ENCODE measurements around the gene LRIT1.

Gene LRIT1

DNA sequence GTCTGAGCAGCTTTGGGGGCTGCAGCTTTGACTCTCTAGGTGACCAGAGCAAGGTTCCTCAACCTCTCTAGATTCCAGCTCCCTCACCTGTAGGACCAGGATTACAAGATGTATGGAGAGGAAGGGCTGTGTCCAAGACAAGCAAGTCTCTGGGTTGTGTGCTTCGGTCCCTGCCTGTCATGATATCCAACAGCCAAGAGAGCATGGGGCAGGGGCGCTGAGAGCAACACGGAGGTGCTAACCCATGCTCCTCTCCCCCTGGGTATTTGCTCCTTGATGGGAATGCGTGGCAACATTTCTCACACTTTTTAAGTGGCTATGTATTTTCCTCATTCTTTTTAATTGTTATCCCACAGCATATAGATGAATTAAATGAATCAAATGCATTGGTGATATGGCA lies 36.7 kb downstream of the LRIT1 start:
- Histone ChIP-seq H3K4me3 (ENCODE audit: low read depth, low read length) (no peak overlapping the region), H2AFZ (no peak overlapping the region), H3K4me2 (ENCODE audit: low read length) (no peak overlapping the region), H3K4me1 (no peaks in the 10 kb centered on the region), H3K9ac (no peak overlapping the region), H3K79me2 (no peaks in the 10 kb centered on the region), H3K27ac (no peak overlapping the region), H3K36me3 (ENCODE audit: control insufficient read depth, insufficient read depth, low read length) (no peaks in the 10 kb centered on the region), H3K27me3 (ENCODE audit: control insufficient read depth, insufficient read depth, low read length) (no peaks in the 10 kb centered on the region), H3K9me3 (ENCODE audit: control insufficient read depth, low read length) (no peaks in the 10 kb centered on the region)
- TF ChIP-seq, protein P1, sequence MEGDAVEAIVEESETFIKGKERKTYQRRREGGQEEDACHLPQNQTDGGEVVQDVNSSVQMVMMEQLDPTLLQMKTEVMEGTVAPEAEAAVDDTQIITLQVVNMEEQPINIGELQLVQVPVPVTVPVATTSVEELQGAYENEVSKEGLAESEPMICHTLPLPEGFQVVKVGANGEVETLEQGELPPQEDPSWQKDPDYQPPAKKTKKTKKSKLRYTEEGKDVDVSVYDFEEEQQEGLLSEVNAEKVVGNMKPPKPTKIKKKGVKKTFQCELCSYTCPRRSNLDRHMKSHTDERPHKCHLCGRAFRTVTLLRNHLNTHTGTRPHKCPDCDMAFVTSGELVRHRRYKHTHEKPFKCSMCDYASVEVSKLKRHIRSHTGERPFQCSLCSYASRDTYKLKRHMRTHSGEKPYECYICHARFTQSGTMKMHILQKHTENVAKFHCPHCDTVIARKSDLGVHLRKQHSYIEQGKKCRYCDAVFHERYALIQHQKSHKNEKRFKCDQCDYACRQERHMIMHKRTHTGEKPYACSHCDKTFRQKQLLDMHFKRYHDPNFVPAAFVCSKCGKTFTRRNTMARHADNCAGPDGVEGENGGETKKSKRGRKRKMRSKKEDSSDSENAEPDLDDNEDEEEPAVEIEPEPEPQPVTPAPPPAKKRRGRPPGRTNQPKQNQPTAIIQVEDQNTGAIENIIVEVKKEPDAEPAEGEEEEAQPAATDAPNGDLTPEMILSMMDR (IDR thresholded peaks at IDR 0.05), result no peak

DNA sequence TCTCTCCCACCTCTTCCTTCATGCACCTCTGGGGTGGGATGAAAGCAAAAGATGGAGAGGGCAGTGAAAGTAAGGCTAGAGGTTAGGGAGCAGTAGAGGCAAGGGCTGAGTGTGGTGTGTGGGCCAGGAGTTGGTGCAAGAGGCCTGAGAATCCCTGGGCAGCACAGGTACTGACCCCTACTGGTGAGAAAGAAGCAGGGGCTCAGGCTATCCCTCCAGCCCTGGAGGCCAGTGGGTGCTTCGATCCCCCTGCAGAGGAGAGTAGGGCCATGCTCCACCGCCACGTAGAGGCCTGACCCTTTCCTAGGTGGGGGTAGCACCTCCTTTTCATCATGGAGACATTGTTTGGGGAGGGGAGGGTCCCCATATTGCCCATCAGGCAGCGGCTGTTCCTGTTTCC lies 37.2 kb downstream of the LRIT1 start:
- Histone ChIP-seq H3K4me2 (ENCODE audit: low read length) (no peak overlapping the region), H3K36me3 (ENCODE audit: control insufficient read depth, insufficient read depth, low read length) (no peaks in the 10 kb centered on the region), H2AFZ (no peak overlapping the region), H3K79me2 (no peaks in the 10 kb centered on the region), H3K4me3 (ENCODE audit: low read depth, low read length) (no peak overlapping the region), H3K9ac (no peak overlapping the region), H3K27me3 (ENCODE audit: control insufficient read depth, insufficient read depth, low read length) (no peaks in the 10 kb centered on the region), H3K9me3 (ENCODE audit: control insufficient read depth, low read length) (no peaks in the 10 kb centered on the region), H3K27ac (no peak overlapping the region), H3K4me1 (no peaks in the 10 kb centered on the region)
- TF ChIP-seq, protein P1 (IDR thresholded peaks at IDR 0.05), result no peak

GRCh38 chr10:84202349-84202748 lies 39.0 kb downstream of the LRIT1 start:
- TF ChIP-seq, protein P1 (IDR thresholded peaks at IDR 0.05), result no peak
- no peak overlapping the region for H3K9ac ChIP-seq
- H3K4me1 ChIP-seq, result no peaks in the 10 kb centered on the region

GRCh38 chr10:84201682-84202081 lies 39.7 kb downstream of the LRIT1 start:
- Histone ChIP-seq H3K27ac (no peak overlapping the region), H3K4me2 (ENCODE audit: low read length) (no peak overlapping the region), H3K4me1 (no peaks in the 10 kb centered on the region), H2AFZ (no peak overlapping the region), H3K4me3 (ENCODE audit: low read depth, low read length) (no peak overlapping the region), H3K9me3 (ENCODE audit: control insufficient read depth, low read length) (no peaks in the 10 kb centered on the region), H3K36me3 (ENCODE audit: control insufficient read depth, insufficient read depth, low read length) (no peaks in the 10 kb centered on the region), H3K79me2 (no peaks in the 10 kb centered on the region), H3K9ac (no peak overlapping the region), H3K27me3 (ENCODE audit: control insufficient read depth, insufficient read depth, low read length) (no peaks in the 10 kb centered on the region)
- TF ChIP-seq, protein P1 (IDR thresholded peaks at IDR 0.05), result no peak

More at GRCh38 chr10:84202349-84202748, 39.0 kb downstream of the LRIT1 start:
- Histone ChIP-seq H2AFZ (no peak overlapping the region), H3K4me2 (ENCODE audit: low read length) (no peak overlapping the region), H3K36me3 (ENCODE audit: control insufficient read depth, insufficient read depth, low read length) (no peaks in the 10 kb centered on the region), H3K9me3 (ENCODE audit: control insufficient read depth, low read length) (no peaks in the 10 kb centered on the region), H3K27ac (no peak overlapping the region), H3K27me3 (ENCODE audit: control insufficient read depth, insufficient read depth, low read length) (no peaks in the 10 kb centered on the region), H3K4me3 (ENCODE audit: low read depth, low read length) (no peak overlapping the region), H3K79me2 (no peaks in the 10 kb centered on the region)

DNA sequence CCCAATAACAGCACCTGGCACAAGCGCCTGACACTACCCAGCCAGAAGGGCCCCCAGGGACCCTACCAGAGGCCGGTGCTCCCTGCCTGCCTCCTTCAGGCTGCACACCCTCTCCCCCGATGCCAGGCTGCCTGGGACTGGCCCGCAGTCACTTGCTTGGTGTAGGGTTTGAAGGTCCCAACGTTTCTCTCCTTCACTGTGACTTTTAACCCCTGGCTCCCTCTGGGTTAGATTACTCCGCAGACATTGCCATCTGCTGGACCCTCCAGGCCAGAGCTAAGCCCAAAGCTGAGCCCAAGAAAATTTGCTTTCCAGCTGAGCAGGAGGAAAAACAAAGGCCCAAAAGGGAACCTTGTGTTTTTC lies 40.1 kb downstream of the LRIT1 start:
- H3K27me3 ChIP-seq (ENCODE audit: control insufficient read depth, insufficient read depth, low read length), result no peaks in the 10 kb centered on the region
- H3K36me3 ChIP-seq (ENCODE audit: control insufficient read depth, insufficient read depth, low read length), result no peaks in the 10 kb centered on the region
- H3K4me2 ChIP-seq (ENCODE audit: low read length), result no peak overlapping the region
- H2AFZ ChIP-seq, result no peak overlapping the region
- H3K9ac ChIP-seq, result no peak overlapping the region
- no peak overlapping the region for H3K4me3 ChIP-seq (ENCODE audit: low read depth, low read length)
- H3K4me1 ChIP-seq, result no peaks in the 10 kb centered on the region
- no peaks in the 10 kb centered on the region for H3K9me3 ChIP-seq (ENCODE audit: control insufficient read depth, low read length)
- H3K79me2 ChIP-seq, result no peaks in the 10 kb centered on the region
- no peak overlapping the region for H3K27ac ChIP-seq
- TF ChIP-seq, protein P1 (IDR thresholded peaks at IDR 0.05), result no peak
